Activated T-cell treated with anti-CD3 and anti-CD28 coated beads, Interleukin-2, amount 50 U/mL, for 24 hours (primary cell): ENCODE results near the gene SF3B6.

Experiments used
- DNase-seq: peaks from one replicate; pipeline ENCODE4 v3.0.0-alpha.2; 2020
- H3K27ac Mint-ChIP-seq: 2 replicates; pipeline ENCODE4 v1.8.0; 2020; ENCODE audit warnings: mild to moderate bottlenecking, mixed read lengths
- H3K27me3 Mint-ChIP-seq: 2 replicates; pipeline ENCODE4 v1.8.0; 2020; ENCODE audit warnings: mixed read lengths
- H3K36me3 Mint-ChIP-seq: 2 replicates; pipeline ENCODE4 v1.8.0; 2020; ENCODE audit warnings: low read depth, mixed read lengths
- H3K4me1 Mint-ChIP-seq: 2 replicates; pipeline ENCODE4 v1.8.0; 2020; ENCODE audit warnings: low read depth, mixed read lengths
- H3K4me3 Mint-ChIP-seq: 2 replicates; pipeline ENCODE4 v1.8.0; 2020; ENCODE audit warnings: mild to moderate bottlenecking, moderate library complexity, mixed read lengths
- H3K9me3 Mint-ChIP-seq: 2 replicates; pipeline ENCODE4 v1.8.0; 2020; ENCODE audit warnings: mixed read lengths

Gene SF3B6

DNA sequence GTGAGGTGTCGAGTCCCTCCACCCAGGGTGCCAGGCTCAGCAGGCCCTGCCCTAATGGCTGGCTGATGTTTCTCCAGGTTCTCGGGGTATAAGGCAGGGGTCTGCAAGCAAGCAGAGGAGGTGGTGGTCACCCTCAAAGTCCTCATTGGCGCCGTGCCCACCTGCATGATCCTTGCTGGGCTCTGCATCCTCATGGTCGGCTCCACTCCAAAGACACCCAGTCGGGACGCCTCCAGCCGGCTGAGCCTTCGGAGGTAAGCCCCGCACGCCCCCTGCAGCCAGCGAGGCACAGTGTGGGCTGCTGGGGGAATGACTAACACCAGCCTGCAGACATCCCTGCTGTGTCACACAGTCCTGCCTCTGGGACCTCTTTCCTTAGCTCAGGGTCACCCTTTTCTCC is 52.1 kb downstream of the SF3B6 start:
- no peak overlapping the region for H3K4me3 Mint-ChIP-seq
- no peaks in the 10 kb centered on the region for H3K9me3 Mint-ChIP-seq
- peaks cover 60% of the 10 kb centered on the region for H3K36me3 Mint-ChIP-seq
- no peaks in the 10 kb centered on the region for H3K27me3 Mint-ChIP-seq
- no peak overlapping the region for H3K27ac Mint-ChIP-seq
- no peak for DNase-seq
- H3K4me1 Mint-ChIP-seq = peaks cover 2% of the 10 kb centered on the region

DNA sequence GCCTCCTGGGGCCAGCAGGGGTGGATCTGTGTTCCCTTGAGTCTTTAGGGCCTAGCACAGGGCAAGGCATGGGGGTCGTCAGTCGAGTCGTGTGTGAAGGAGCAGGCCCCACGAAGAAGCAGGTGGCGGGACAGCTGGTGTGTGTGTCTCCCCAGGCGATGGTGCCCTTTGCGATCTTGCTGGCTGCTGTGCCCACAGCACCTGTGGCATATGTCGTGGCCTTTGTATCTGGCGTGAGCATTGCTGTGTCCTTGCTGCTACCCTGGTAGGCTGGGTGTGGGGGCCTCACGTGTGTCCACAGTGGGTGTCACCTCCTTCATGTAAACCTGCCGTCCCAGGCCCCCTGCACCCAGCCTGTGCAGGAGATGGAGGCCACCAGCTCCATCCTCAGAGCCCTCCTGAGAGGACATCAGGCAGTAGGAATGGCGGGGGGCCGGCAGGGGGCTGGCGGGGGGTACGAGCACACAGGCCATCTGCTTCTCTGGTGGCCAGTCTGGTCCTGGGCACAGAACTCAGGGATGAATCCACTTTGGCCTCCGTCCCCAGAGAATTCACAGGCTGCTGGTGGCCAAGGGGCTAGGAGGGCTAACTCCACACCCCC is 53.1 kb downstream of the SF3B6 start:
- no peak for DNase-seq
- Mint-ChIP-seq H3K9me3 (no peaks in the 10 kb centered on the region), H3K27ac (no peak overlapping the region), H3K36me3 (peaks cover 51% of the 10 kb centered on the region), H3K27me3 (no peaks in the 10 kb centered on the region), H3K4me3 (no peak overlapping the region), H3K4me1 (peaks cover 2% of the 10 kb centered on the region)

DNA sequence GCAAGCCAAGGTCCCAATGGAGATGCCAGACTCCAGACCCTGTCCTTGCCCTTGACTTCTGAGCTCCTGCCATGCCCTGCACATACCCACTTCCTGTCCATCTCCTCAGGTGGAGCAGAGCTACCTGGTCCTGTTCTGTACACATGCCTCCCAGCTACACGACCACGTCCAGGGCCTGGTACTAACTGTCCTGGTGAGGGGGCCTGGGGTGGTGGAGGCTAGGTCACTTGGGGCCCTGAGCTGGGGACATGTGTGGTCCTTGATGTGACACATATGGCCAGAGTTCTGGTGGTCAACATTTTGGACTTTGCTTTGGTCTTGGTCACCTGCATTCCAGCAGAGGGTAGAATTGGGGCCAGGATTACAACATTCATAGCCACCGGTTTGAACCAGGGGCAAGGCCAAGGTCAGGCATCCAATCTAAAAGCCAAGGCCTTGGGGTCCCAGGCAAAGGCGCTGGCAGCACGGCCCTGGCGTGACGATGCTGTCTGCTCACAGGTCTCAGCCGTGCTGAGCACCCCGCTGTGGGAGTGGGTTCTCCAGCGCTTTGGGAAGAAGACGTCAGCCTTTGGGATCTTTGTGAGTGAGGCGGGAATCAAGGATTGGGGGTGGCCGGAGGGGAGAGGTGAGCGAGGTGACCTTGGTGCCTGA is 53.7 kb downstream of the SF3B6 start:
- Mint-ChIP-seq H3K9me3 (no peaks in the 10 kb centered on the region), H3K4me3 (no peak overlapping the region), H3K27ac (no peak overlapping the region), H3K36me3 (peaks cover 46% of the 10 kb centered on the region), H3K4me1 (peaks cover 2% of the 10 kb centered on the region), H3K27me3 (no peaks in the 10 kb centered on the region)
- no peak for DNase-seq

GRCh38 chr2:24021122-24021998 is 54.8 kb downstream of the SF3B6 start:
- peaks cover 40% of the 10 kb centered on the region for H3K36me3 Mint-ChIP-seq
- H3K4me1 Mint-ChIP-seq = no peaks in the 10 kb centered on the region
- no peaks in the 10 kb centered on the region for H3K9me3 Mint-ChIP-seq
- H3K27ac Mint-ChIP-seq = no peak overlapping the region
- no peaks in the 10 kb centered on the region for H3K27me3 Mint-ChIP-seq
- DNase-seq = no peak
- no peak overlapping the region for H3K4me3 Mint-ChIP-seq

GRCh38 chr2:24020244-24020643 is 55.9 kb downstream of the SF3B6 start:
- H3K4me1 Mint-ChIP-seq = no peaks in the 10 kb centered on the region
- H3K27ac Mint-ChIP-seq = no peak overlapping the region
- H3K27me3 Mint-ChIP-seq = no peaks in the 10 kb centered on the region
- peaks cover 29% of the 10 kb centered on the region for H3K36me3 Mint-ChIP-seq
- H3K4me3 Mint-ChIP-seq = no peak overlapping the region
- no peak for DNase-seq
- H3K9me3 Mint-ChIP-seq = no peaks in the 10 kb centered on the region

- Mint-ChIP-seq H3K9me3 (no peaks in the 10 kb centered on the region), H3K27me3 (no peaks in the 10 kb centered on the region), H3K4me1 (no peaks in the 10 kb centered on the region), H3K27ac (no peak overlapping the region), H3K36me3 (peaks cover 26% of the 10 kb centered on the region), H3K4me3 (no peak overlapping the region)
- DNase-seq = no peak
Measured at GRCh38 chr2:24019729-24020128, 56.4 kb downstream of the SF3B6 start.

DNA sequence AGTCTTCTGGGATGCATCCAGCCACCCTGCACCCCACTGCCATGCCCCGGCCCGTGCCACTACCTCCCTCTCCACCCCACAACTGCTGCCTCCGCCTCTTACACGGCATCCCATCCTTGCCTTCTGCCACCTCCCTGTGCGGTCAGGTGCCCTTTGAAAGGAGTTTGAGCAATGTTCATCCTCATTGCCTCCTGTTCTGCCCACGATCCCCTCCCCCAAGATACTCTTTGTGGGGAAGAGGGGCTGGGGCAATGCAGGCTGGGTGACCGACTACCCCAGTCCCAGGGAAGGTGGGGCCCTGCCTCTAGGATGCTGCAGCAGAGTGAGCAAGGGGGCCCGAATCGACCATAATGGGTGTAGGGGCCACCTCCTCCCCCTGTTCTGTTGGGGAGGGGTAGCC is 57.9 kb downstream of the SF3B6 start:
- no peak for DNase-seq
- Mint-ChIP-seq H3K4me3 (no peak overlapping the region), H3K9me3 (no peaks in the 10 kb centered on the region), H3K27me3 (no peaks in the 10 kb centered on the region), H3K4me1 (no peaks in the 10 kb centered on the region), H3K36me3 (peaks cover 14% of the 10 kb centered on the region), H3K27ac (no peak overlapping the region)

- no peaks in the 10 kb centered on the region for H3K4me1 Mint-ChIP-seq
- peaks cover 1% of the 10 kb centered on the region for H3K27me3 Mint-ChIP-seq
- no peak overlapping the region for H3K27ac Mint-ChIP-seq
- no peaks in the 10 kb centered on the region for H3K9me3 Mint-ChIP-seq
- no peak overlapping the region for H3K4me3 Mint-ChIP-seq
- peaks cover 9% of the 10 kb centered on the region for H3K36me3 Mint-ChIP-seq
- no peak for DNase-seq
Measured at GRCh38 chr2:24017711-24018110, 58.4 kb downstream of the SF3B6 start.
